Smooth muscle cell of the brain vasculature (primary cell): ENCODE results near the gene PPIB.

Experiments
- DNase-seq: peaks from one replicate; pipeline ENCODE4 v3.0.0-alpha.2; 2012; ENCODE audit warnings: low read depth, low spot score

Gene PPIB

DNA sequence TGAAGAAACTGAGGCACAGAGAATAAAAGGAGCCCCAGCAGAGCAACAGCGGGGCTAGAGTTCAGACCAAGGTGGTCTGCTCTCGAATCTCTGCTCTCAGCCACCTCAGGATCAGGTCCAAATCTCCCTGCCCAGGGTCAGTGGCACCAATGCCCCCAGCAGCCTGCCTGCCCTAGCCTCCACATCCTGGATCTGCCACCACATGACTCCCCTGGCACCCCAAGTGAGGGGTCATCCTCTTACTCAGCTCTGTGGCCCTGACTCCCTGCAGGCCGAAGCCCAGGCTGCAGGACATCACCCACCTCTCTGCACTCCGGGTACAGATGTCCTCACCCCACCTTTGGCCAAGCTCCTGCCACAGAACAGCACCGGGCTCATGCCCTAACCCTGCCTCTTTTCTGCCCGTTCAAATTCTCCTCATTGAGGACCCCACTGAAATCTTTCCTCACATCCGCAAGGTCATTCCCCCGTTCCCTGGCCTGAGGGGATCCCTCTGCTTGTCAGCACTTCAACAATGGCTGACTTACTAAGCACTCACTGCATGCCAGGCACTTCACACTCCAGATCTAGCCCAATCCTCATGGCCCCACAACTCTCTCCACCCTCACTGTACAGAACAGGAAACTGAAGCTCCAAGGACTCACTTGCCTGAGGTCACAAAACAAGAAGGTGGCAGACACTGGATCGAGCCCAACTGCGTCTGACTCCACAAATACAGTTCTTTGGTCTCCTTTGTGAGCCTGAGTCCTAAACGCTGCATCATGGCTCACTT, 4.3 kb downstream of the PPIB start:
- no peak for DNase-seq

DNA sequence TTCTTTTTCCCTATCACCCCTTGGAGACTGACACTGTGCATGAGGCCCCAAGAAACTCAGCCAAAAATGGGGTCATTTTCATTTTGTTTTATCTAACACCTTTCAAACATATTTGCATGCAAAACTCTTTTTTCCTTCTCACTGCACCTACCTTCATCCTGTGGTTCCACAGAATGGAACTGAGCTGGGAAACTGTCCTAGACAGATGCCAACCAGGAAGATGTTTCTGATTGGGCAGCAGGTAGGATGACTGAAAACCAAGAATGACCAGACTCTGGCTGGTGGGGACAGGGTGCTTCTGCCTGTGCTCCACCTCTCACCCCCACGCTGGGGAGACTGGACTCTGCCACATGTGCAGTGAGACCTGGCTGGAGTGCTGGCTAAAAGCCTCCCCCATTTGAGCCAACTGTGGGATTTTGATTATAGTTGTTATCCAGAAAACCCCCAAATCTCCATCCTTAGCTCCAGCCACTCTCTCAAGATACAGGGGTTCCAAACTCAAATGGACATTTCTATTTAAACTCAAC, 5.2 kb downstream of the PPIB start:
- DNase-seq: no peak

DNA sequence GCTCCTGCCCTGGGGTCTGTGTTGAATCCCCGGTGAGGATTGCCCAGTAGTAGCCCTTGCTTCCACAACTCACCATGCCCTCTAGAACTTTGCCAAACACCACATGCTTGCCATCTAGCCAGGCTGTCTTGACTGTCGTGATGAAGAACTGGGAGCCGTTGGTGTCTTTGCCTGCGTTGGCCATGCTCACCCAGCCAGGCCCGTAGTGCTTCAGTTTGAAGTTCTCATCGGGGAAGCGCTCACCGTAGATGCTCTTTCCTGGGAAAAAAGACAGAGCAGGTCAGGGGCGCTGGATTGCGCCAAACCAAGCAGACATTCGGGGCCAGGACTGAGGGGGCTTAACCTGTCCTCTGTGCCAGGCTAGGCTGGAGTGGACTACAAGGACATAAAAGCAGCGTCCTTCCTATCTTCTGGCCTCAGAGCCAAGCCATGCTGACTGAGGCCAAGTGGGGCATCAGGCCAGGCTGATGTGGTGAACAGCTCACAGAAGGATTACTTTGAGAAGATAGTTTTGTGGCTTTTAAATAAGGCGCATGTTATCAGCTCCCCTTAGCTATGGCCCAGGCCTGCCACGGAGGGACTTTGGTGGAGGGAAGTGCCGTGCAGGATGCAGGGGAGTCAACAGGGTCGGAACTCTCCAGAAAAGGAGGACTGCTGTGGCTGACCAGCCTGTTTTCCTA, 6.0 kb downstream of the PPIB start:
- no peak for DNase-seq

DNA sequence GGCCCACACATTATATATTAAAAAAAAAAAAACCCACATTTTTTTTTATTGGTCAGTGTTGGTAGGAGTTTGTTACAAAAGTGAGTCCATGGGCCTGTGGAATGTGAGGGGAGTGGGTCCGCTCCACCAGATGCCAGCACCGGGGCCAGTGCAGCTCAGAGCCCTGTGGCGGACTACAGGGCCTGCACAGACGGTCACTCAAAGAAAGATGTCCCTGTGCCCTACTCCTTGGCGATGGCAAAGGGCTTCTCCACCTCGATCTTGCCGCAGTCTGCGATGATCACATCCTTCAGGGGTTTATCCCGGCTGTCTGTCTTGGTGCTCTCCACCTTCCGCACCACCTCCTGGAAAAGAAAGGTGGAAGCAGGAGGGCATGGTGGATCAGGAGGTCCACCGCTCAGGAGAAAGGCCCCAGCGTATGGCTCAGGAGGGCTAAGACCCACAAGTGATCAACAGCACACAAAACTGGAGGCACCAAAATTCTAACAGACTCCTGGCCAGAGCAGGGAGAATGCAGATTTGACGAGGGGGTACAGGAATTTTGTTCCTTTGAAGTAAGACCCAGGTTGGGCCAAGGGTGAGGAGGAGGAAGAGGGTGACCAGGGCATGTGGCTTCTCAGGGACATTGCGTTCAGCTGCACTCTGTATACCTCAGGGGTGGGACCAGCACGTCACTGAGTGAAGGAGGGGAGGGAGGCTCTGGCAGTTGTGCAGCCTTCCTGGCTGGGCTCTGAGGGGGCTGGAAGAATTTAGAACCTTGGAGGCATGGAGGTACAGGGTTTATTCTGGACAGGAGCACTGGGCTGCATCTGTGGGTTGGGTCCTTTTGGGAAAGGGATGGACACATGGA, 6.8 kb downstream of the PPIB start:
- no peak for DNase-seq

DNA sequence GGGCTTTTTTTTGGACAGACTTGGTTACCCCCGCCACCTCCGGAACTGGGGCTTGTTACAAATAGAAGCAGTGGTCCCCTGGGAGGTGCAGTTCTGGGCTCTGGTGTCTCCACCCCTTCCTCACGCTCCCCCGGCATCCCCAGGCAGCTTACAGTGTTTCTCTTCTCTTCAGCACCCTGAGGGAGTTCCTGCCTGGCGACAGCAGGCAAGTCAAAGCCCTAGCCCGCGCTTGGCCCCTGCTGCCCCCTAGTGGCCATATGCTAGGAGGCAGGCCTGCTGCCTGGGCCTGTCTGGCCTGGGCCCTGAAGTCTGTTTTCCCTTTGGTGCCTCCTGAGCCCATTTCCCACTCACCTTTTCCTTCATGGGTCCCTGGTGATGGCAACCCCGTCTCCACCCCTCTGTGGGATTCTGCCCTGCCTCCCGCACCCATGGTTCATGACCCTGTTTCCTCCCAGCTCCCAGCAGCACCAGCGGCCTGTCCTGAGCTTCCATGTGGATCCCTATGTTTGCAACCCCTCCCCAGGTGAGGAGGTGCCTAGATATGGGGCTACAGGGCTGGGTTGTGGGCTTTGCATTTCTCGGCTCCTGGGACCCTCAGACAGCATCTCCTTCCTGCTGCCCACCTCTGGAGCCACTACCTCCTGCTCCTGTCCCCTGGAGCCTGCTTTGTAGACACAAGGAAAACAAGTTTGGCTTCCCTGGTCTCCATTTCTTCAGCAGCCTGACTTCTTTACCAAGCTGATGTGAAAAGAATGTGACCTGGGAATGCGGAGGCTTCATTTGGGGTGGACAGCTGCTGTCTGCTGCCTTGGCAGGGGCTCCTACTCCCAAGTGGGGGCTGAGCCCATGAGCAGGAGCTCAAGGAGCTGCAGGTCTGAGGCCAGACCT, 9.1 kb downstream of the PPIB start:
- peak; percentile 78 for DNase-seq

DNA sequence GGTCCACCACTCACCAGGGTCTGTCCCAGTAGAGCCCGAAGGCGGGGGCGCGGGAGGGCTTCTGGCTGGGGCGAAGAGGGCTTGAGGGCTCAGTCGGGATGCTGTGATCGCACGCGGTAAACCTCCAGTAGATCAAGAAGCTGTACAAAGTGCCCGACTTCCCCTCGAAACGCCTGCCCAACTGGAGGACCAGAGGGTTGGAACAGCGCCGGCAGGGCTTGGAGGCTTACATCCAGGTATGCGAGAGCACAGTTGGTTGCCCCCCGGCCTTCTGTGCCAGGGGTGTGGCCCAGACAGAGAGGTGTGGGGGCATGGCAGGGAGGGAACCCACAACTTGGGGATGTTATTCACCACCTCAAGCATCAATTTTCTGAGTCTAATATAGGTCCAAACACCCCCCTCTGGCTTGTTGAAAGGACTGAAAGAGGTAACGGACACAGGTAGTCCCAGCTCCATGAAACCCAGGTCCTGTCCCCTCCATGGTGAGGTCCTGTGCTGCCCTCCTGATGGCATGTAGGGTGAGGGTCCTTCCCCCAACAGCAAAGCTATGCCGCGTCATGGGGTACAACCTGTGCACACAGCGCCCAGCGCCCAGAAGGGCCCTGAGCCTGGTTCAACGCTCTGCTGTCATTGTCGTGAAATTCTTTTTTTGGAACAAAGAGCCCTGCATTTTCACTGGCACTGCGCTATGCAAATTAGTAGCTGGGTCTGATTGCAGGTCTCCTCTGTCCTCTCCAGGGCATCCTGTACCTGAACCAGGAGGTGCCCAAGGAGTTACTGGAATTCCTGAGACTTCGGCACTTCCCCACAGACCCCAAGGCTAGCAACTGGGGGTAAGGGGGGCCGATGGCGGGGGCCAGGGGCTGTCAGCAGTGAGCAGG, 10.1 kb downstream of the PPIB start:
- no peak for DNase-seq

DNA sequence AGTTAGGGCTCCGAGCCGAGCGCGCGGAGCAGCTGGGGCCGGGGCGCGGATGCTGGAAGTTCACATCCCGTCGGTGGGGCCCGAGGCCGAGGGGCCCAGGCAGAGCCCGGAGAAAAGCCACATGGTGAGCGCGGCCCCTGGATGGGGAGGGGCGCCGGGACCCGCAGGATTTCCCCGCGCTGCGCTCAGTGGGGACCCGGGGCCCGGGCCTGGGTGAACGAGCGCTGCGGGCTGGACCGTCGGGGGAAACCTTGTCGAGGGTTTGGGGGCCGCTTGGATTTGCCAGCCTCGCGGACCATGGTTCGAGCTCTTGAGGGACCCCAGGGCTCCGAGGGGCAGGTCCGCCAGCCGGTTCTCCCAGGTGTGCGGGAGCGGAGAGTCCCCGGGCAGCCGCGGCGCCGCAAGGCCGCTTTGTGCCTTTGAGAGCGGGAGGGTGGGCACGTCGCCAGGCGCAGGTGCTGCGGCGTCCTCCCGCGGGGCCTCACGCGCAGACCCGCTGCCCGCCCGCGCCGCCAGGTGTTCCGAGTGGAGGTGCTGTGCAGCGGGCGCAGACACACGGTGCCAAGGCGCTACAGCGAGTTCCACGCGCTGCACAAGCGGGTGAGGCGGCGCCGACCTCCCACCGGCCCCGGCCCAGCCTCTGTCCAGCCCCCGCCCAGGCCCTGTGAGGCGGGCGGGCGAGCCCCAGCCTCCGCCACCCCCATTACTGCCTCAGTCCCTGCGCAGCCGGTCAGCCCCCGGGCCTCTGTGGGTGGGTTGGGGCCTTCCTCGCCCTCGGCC, 10.9 kb downstream of the PPIB start, which contains the start of gene SNX22:
SNX22 (plus strand) TSS at position 5 of the 780 bp plus-strand sequence; CDS start at position 50, 45 bp downstream.
- no peak for DNase-seq

DNA sequence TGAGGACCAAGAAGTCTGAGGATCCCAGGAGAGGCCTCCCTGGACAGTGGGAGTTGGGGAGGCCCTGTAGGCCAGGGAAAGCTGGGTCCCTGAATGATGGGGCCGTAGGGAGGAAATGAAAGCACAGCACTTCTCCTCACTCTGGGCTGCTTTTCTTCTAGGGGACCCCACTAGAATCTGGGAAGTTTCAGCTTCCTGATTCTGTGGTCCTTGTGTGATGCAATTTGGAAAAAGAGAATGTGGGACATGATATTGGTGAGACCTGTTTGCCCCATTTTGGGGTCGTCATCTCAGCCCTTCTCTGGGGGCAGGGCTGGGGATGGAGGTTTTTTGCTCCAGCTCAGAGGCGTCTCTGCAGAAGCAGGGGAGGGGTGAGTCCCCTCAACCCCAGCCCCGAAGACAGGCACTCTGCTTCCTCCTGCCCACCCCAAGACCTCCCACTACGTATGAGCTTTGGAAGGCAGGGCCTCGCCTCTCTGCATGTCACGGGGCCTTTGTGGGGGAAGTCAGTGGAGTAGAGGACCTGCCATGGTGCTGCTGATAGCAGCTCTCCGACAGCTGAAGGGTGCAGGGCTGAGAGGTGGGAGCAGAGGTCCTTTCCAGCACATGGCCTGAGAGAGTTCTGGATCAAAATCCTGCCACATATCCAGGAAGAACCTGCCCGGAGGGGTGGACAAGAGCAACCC, 12.8 kb downstream of the PPIB start:
- DNase-seq: no peak

DNA sequence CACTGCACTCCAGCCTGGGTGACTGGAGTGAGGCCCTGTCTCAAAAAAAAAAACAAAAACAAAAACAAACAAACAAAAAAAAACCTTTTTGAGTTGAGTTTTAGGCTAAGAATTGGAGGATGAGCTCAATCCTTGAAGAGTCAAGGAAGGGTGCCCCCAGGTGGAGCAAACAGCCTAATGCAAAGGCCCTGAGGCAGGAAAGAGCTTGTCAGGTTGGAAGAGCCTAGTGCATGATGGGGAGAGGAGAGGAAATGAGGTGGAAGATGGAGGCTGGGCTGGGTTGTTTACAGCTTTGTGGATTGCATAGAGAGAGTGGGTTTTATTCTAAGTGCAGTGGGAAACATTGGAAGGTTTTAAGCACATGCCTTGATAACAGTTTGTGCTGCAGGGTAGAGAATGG, 13.4 kb downstream of the PPIB start:
- no peak for DNase-seq

DNA sequence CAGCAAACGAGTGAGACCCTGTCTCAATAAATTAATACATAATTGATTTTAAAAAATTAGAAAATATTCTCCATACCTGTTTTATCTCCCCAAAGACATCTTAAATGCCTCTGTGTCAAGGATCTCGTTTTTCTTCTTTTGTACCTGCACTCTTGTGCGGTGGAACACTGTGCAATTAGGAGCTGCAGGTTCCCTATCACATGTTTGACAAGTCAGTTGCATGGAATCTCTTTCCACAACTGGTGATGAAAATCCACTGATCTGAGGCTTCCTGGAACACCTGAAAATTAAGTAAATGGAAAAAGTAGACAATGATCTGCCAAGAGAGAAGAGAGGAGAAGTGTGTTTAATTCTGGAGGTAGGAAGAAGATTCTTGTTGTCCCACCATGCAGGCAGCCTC, 14.2 kb downstream of the PPIB start:
- no peak for DNase-seq

DNA sequence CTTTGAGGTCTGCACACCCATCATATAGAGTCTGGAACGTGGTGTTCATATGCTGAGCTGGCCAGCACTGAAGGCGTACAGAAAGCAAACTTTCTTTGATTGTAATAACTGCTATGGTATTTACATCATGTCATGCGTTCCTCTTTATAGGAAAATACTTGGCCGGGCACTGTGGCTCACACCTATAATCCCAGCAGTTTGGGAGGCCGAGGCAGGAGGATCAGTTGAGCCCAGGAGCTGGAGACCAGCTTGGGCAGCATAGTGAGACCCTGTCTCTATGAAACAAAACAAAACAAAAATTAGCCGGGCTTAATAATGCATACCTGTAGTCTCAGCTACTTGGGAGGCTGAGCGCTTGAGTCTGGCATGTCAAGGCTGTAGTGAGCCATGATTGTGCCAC, 14.7 kb downstream of the PPIB start:
- DNase-seq: no peak

DNA sequence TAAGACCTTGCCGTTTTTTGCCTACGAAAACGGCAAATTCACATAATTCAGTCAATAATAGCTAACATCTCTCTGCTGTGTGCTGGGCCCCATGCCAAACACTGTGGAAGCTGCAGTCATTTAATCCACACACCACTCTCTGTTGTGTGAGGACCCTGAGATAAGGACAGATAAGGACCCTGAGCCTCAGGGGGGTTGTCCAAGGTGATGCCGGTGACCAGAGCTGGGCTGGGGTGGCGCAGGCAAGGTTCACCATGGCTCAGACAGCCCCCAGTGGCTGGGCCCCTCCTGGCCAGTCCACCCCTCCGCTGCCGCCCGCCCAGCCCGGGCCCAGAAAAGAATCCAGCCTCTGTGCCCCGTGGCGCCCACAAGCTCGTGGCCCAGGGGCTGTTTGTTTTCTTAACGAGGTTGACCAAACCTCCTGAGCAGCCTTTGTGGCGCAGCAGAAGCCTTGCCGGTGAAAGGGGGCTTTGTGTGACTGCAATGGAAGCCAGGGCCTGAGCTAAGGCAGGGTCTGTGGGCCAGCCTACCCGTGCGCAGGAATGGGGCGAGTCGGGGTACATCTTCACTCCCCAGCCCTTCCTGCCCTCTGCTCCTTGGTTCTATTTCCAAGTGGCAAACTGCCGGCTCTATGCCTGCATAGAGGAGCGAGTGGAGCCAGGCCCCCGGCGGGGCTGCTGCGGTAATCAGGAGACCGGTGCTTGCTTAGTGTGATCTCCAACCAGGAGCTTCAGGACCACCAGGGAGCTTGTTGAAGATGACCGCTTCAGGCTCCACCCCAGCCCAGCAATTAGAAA, 15.7 kb downstream of the PPIB start:
- no peak for DNase-seq

DNA sequence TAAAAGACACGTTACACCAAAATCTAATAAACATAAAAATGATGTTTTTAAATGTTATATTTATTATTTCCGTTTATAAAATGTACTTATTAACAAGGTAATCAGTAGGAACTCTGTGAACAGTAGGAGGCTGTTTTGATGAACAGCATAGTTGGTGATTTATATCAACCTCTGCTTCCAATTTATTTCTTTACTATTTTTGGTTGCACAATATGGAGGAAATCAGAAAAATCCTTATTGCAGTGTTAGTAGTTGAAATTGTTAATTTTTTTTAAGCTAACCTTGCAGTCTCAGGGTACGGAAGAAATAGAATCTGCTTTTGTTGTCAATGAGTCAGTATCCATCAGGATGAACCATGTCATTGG, 16.3 kb downstream of the PPIB start:
- DNase-seq: no peak

DNA sequence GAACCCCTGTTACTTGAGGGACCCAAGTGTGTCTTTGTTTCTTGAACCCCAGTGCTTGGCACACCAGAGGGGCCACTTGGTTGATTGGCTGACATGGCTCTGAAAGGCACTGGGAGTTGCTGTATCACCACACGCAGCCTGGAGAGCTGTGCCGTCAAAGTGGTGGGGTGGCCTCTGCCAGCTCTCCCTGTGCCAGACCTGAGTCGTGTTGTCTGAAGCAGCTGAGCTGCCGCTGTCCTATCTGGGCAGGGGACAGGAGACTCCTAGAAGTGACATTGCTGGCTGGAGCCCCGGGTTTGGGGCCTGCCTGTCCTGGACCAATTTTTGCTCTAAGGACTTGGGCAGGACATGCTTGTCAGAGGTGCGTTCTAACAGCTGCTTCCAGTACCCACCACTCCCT, 16.8 kb downstream of the PPIB start:
- DNase-seq: no peak

DNA sequence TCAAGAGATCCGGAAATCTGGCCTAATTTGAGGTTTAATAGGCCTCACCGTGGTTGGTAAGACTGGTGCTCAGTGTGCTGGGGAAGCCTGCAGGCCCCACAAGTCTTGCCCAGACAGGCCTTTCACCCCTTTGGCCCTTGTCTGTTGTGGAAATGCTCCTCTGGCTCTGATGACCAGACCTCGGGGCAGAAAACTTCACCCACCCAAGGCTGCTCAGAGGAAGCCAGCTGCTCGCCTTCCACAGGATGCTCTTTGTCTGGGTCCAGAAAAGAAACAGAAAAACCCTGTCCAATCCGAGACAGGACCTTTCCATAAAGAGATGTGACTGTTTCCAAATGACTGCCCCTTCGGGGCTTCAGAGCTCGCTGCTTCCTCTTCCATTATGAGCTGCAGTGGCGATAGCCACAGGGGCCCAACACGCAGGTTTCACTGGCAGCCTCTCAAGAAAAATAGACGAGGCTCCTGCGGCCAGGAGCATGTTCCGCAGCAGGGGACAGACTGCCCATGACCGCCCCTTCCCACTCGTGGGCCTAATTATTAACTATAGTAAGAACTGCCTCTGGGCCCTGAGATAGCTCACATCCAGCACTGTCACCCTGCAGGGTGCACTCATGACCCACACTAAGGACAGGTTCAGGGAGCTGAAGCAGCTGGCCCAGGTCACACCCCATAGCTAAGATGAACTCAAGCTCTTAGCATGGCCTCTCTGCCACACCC, 18.1 kb downstream of the PPIB start:
- no peak for DNase-seq

DNA sequence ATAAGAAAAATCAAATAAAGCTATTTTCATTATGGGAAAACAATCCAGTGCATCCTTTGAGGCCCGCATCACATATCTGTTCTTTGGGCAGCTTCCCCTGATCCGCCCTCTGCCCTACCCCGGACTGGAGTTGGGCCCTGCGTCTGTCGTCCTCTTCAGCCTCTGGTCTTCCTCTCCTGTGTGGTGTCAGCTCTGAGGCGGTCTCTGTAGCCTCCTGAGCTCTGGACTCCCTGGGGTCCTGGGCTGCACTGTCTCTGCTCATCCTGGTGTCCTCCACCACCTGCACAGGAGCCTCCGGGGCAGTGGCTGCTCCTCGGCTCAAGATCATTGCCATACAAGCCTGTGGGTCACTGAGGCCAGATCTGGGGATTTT, 18.6 kb downstream of the PPIB start:
- no peak for DNase-seq

DNA sequence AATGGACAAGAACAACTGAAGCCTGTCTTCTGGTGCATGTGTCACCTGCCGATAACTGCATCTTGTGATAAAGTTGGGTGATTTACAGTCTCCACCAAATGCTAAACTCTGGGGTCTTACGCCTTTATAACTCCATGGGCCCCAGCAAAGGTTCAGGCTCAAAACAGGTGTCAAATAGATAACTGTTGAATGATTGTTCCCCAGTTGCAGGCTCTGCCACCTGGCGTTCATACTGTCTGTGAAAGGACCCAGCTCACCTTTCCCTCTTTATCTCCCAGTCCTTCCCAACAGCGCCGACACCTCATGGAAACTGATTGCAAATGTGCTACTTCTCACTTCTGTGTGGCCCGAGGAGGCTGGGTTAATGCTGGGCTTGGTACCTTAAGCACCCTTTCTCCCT, 19.5 kb downstream of the PPIB start:
- no peak for DNase-seq
